ENCODE data around the gene EYS. TPM values are rescaled to one million over a fixed set of nuclear protein-coding genes. Genes with fewer than 3 reads are reported as not detected.

EYS gene
- total and polyA plus RNA-seq, 7 donors, result 0.07 to 0.46 TPM; not detected in 5

DNA sequence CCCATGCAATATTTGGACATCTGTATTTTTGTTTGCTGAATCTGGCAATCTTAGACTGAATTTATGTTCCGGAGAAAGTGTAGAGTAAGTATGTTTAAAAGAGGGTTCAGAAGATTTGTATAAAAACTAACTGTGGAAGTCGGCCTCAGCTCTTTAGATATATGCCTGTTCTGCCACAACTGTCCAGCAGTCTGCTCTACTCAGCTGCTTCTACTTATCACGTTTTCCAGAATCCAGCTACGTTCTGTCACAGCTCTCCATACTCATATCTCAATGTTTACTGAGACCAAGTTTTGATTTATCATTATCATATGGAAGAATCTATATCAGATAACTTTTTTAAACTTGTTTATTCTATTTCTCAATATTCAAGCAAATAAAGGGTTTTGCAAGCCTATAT lies 721.3 kb downstream of the EYS start:
- intact Hi-C loops (cut with DNase I), result no loop called here

GRCh38 chr6:64984948-64985347 lies 722.1 kb downstream of the EYS start:
- Histone ChIP-seq H3K36me3 (no peaks in the 10 kb centered on the region), H3K4me3 (no peak overlapping the region), H3K27me3 (no peaks in the 10 kb centered on the region), H3K4me1 (no peaks in the 10 kb centered on the region), H3K27ac (no peak overlapping the region), H3K9me3 (no peaks in the 10 kb centered on the region)
- no peak for TF ChIP-seq POLR2A (IDR thresholded peaks at IDR 0.05)
- TF ChIP-seq POLR2AphosphoS5 (IDR thresholded peaks at IDR 0.05), result no peak
- no peak for TF ChIP-seq CTCF (IDR thresholded peaks at IDR 0.05)
- no peak for TF ChIP-seq EP300 (IDR thresholded peaks at IDR 0.05)
- intact Hi-C loops (cut with DNase I), result no loop called here
- WGBS, 2 donors, result 93 to 96% methylated on average over 1 of the region's 1 CpG
- DNase-seq, result no peak

More for the DNA sequence above, 721.3 kb downstream of the EYS start:
- 45 to 59% methylated on average over 4 of the region's 4 CpGs for WGBS, 2 donors
- Histone ChIP-seq H3K9me3 (no peaks in the 10 kb centered on the region), H3K27ac (no peak overlapping the region), H3K4me3 (no peak overlapping the region), H3K4me1 (no peaks in the 10 kb centered on the region), H3K27me3 (no peaks in the 10 kb centered on the region), H3K36me3 (no peaks in the 10 kb centered on the region)
- DNase-seq, result no peak
- TF ChIP-seq POLR2A (IDR thresholded peaks at IDR 0.05), result no peak
- no peak for TF ChIP-seq EP300 (IDR thresholded peaks at IDR 0.05)
- no peak for TF ChIP-seq CTCF (IDR thresholded peaks at IDR 0.05)

- WGBS, 2 donors, result 91 to 92% methylated on average over 4 of the region's 4 CpGs
- no peak overlapping the region for H3K4me3 ChIP-seq
- no peak for TF ChIP-seq POLR2AphosphoS5 (IDR thresholded peaks at IDR 0.05)
- no peak for TF ChIP-seq EP300 (IDR thresholded peaks at IDR 0.05)
- no peak for TF ChIP-seq POLR2A (IDR thresholded peaks at IDR 0.05)
- no peak for TF ChIP-seq CTCF (IDR thresholded peaks at IDR 0.05)
- DNase-seq, result no peak
- H3K27me3 ChIP-seq, result no peaks in the 10 kb centered on the region
- H3K27ac ChIP-seq, result no peak overlapping the region
- intact Hi-C loops (cut with DNase I), result no loop called here
- H3K36me3 ChIP-seq, result no peaks in the 10 kb centered on the region
- H3K4me1 ChIP-seq, result no peaks in the 10 kb centered on the region
- no peaks in the 10 kb centered on the region for H3K9me3 ChIP-seq
Measured at GRCh38 chr6:64983089-64983488, 723.9 kb downstream of the EYS start.

DNA sequence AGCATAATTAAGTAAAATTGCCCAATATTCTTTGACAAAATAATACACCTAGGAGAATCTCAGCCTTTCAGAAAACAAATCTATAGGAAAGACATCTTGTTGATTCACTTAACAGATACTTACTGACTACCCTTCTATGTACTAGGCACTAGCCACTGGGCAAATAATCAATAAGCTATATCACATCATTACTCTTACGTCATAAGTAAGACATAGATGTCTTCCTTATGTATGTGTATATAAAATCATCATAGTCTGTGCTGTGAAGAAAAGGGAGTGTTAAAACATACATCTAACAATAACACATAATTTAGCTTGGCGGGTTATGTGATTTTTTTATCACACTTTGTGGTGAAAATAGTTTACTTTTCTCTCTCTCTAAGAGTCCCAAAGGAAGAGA lies 733.9 kb downstream of the EYS start:
- no peak overlapping the region for H3K4me3 ChIP-seq
- no peak for DNase-seq
- H3K9me3 ChIP-seq, result no peaks in the 10 kb centered on the region
- WGBS, 2 donors, result 27 to 74% methylated on average over 2 of the region's 2 CpGs
- TF ChIP-seq POLR2AphosphoS5 (IDR thresholded peaks at IDR 0.05) (no peak), CTCF (IDR thresholded peaks at IDR 0.05) (no peak), EP300 (IDR thresholded peaks at IDR 0.05) (no peak), POLR2A (IDR thresholded peaks at IDR 0.05) (no peak)
- no peaks in the 10 kb centered on the region for H3K4me1 ChIP-seq
- H3K27me3 ChIP-seq, result no peaks in the 10 kb centered on the region
- H3K36me3 ChIP-seq, result no peaks in the 10 kb centered on the region
- intact Hi-C loops (cut with DNase I), result no loop called here
- H3K27ac ChIP-seq, result no peak overlapping the region

DNA sequence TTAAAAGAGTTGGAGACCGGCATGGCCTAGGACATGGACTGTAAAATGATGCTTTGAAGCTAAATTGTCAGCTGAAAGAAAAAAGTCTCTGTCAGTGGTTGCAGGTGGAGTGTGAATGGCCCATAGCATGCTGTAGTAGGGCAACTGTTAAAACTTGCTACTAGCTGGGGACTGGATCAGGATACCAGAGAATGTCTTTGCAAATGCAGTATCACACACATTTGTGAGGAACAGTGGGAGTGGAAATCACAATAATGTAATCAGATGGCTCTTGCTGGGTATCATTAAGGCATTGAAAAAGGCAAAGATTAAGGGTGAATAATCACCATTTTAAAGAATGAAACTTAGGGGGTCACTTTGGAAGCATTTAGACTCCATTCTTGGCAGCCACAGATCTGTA lies 737.9 kb downstream of the EYS start:
- intact Hi-C loops (cut with DNase I), result no loop called here
- H3K27ac ChIP-seq, result no peak overlapping the region
- no peaks in the 10 kb centered on the region for H3K36me3 ChIP-seq
- H3K27me3 ChIP-seq, result no peaks in the 10 kb centered on the region
- no peaks in the 10 kb centered on the region for H3K4me1 ChIP-seq
- WGBS, 2 donors, result 70 to 81% methylated on average over 1 of the region's 1 CpG
- H3K9me3 ChIP-seq, result no peaks in the 10 kb centered on the region
- TF ChIP-seq POLR2A (IDR thresholded peaks at IDR 0.05) (no peak), CTCF (IDR thresholded peaks at IDR 0.05) (no peak), POLR2AphosphoS5 (IDR thresholded peaks at IDR 0.05) (no peak), EP300 (IDR thresholded peaks at IDR 0.05) (no peak)
- DNase-seq, result no peak
- no peak overlapping the region for H3K4me3 ChIP-seq
